Renal pelvis (tissue), 12 donors: ENCODE data around the gene NAA80. TPM values are rescaled to one million over a fixed set of nuclear protein-coding genes. Genes with fewer than 3 reads are reported as not detected.

ENCODE experiments used
- DNase-seq: peaks from one replicate; pipeline ENCODE4 v3.0.0-alpha.2; 2013
- long read RNA-seq, 16 experiments: transcript quantifications; one replicate each; lab custom pipeline, GENCODE V29; 2026
- polyA plus RNA-seq, 3 donors: library from polyadenylated mRNA; unstranded; fragments of 120-200 nt; gene quantifications; one replicate each; pipeline ENCODE4 v1.2.1, GENCODE V29; 2013; ENCODE audit not compliant: insufficient read length in 3 of 3

The NAA80 gene, protein sequence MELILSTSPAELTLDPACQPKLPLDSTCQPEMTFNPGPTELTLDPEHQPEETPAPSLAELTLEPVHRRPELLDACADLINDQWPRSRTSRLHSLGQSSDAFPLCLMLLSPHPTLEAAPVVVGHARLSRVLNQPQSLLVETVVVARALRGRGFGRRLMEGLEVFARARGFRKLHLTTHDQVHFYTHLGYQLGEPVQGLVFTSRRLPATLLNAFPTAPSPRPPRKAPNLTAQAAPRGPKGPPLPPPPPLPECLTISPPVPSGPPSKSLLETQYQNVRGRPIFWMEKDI
- 10 to 100 TPM in 2 of 3 donors, 1 to 10 TPM in 1; 8.5 to 11.1 (median 10.5) TPM for polyA plus RNA-seq
- long read RNA-seq, donor 1, result 0 reads
- long read RNA-seq, donor 2, partial matches to known transcripts, result 0 of 2 reads
- long read RNA-seq, donor 2, other reads (novel, unspliced or antisense), result 0 of 2 reads
- long read RNA-seq, donor 3, partial matches to known transcripts, result 0 of 2 reads
- long read RNA-seq, donor 3, other reads (novel, unspliced or antisense), result 0 of 2 reads
- long read RNA-seq, donor 4, partial matches to known transcripts, result 0 of 4 reads
- long read RNA-seq, donor 4, other reads (novel, unspliced or antisense), result 0 of 4 reads
- long read RNA-seq, donor 5, result 0 reads
- long read RNA-seq, donor 6, partial matches to known transcripts, result 0 of 4 reads
- long read RNA-seq, donor 6, other reads (novel, unspliced or antisense), result 0 of 4 reads
- long read RNA-seq, donor 7, partial matches to known transcripts, result 0 of 3 reads
- long read RNA-seq, donor 7, other reads (novel, unspliced or antisense), result 0 of 3 reads
- long read RNA-seq, donor 8, transcript NAA80-204 (2 exons, 1,464 nt), result major isoform, 5 of 5 reads
- long read RNA-seq, donor 8, partial matches to known transcripts, result 0 of 5 reads
- long read RNA-seq, donor 8, other reads (novel, unspliced or antisense), result 0 of 5 reads
- long read RNA-seq, donor 9, partial matches to known transcripts, result 0 of 4 reads
- long read RNA-seq, donor 9, other reads (novel, unspliced or antisense), result 0 of 4 reads
- long read RNA-seq, donor 10, partial matches to known transcripts, result 0 of 2 reads
- long read RNA-seq, donor 10, other reads (novel, unspliced or antisense), result 0 of 2 reads
- long read RNA-seq, donor 11, partial matches to known transcripts, result 0 of 4 reads
- long read RNA-seq, donor 11, other reads (novel, unspliced or antisense), result 0 of 4 reads
- long read RNA-seq, donor 12, partial matches to known transcripts, result 5 of 9 reads
- long read RNA-seq, donor 12, other reads (novel, unspliced or antisense), result 0 of 9 reads
- long read RNA-seq, donor 13, partial matches to known transcripts, result 0 of 1 reads
- long read RNA-seq, donor 13, other reads (novel, unspliced or antisense), result 0 of 1 reads
- long read RNA-seq, donor 14, result 0 reads
- long read RNA-seq, donor 15, partial matches to known transcripts, result 0 of 3 reads
- long read RNA-seq, donor 15, other reads (novel, unspliced or antisense), result 0 of 3 reads
- long read RNA-seq, donor 16, partial matches to known transcripts, result 0 of 3 reads
- long read RNA-seq, donor 16, other reads (novel, unspliced or antisense), result 0 of 3 reads

DNA sequence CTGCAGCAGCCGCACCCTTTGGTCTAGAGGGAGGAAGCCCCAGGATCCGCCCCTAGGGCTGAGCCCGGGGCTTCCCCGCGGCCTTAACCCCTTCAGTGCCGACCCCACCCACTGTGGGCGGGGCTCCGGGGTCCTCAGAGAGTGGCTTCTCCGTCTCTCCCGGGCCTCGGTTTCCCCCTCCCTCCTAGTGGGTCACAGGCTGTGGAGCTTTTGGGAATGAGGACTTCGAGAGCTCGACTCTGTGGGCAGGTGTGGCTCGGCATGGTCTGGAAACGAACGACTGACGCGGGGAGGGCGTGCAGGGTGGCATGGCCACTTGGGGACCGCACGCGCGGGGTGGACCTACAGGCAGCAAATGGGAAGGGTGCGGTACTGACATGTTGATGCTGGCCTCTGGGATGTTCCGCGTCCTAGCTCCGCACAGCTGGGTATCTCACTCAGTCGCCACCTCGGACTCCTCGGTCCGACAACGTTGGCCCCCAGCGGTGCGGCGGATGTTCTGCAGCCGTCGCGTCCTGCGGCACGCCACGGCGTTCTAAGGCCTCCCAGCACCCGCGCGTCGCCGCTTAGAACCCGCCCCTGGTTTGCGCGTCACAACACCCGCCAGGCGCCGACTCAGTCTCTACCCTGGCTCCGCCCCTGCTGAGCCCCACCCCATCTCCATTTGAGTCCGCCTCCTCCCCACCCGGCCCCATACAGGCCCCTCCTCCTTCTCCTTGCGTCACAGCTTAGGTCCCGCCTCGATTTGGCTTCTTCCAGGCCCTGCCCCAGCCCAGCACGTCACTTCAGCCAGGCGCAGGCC lies at the start of gene NAA80, which contains the start of gene HYAL3:
TSS of gene NAA80 (minus strand) at position 570 of the 802 bp plus-strand sequence. CDS start 1,942 bp downstream, outside the sequence.
TSS of gene HYAL3 (minus strand) at position 570 of the 802 bp plus-strand sequence. CDS start 3,803 bp downstream, outside the sequence.
- peak; percentile 99 for DNase-seq

DNA sequence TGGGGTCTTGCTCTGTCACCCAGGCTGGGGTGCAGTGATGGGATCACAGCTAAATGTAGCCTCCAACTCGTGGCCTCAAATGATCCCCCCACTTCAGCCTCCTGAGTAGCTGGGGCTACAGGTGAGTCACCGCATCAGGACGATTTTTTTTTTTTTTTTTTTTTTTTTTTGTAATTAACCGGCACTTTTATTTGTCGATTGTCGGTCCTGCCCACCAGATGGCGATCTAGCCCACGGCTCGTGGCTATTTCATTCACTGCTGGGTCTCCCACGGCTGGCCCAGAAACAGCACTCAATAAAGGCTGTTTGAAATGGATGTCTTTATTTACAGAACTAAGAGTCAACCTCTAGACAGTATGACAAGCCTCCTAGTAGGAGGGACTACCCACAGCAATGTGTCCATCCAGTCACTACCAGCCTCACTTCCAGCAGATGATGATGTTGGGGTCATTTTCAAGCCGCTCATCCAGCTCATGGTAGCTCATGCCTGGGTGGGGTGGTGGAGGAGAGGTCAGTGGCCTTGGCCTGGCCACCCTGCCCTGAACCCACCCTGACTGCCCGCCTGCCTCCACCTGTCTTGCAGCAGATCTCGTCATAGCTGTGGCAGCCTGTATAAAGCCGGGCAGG lies 48.1 kb upstream of the NAA80 start:
- DNase-seq, result no peak

DNA sequence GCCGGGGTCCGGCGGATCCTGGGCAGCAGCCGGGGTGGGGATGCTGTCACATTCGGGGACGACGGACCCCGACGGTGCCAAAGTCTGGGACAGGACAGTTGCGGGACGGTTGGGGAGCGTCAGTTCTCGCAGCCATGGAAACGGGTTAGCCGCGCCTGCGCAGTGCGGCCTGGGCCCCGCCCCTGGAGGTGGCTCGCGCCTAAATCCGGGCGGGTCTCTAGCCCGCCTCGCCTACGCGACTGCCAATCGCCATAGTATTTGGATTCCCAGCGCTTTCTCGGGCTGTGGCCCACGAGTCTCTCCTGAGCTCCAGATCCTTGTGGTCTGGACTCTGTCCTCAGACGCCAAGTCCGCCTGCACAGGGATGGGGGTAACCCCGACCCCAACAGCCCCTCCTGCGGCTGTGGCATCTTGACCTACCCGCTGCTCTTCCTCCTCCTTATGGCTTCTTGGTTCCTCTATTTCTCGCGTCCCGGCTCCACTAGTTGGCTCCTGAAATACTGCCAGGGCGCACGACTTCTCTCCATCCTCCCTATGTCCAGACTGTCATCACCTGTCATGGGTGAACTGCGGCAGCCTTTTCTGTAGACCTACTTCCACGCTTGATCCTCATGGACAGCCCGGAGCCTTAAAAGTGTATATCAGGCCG lies 46.5 kb upstream of the NAA80 start, which contains the start of gene ZMYND10:
TSS of gene ZMYND10 (minus strand) at position 147 of the 649 bp plus-strand sequence. CDS start 153 bp downstream, outside the sequence.
- no peak for DNase-seq

DNA sequence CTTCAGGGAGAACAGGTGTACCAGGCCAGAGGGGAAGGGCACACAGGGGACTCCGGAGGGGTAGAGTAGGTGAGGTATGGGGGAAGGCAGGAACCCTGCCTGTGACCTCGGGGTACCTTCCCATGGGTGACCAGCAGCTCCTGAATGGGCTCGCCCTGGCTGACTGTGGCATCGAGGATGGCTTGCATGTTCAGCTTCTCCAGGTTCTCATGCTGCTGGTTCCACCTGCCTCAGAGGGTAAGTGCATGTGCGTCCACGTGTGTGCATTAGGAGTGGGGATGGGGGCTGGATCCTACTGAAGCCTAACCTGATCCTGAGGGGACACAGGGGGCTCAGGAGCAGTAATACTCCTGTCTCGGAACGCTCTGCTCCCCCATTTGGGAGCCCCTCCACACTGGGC lies 45.8 kb upstream of the NAA80 start:
- no peak for DNase-seq

DNA sequence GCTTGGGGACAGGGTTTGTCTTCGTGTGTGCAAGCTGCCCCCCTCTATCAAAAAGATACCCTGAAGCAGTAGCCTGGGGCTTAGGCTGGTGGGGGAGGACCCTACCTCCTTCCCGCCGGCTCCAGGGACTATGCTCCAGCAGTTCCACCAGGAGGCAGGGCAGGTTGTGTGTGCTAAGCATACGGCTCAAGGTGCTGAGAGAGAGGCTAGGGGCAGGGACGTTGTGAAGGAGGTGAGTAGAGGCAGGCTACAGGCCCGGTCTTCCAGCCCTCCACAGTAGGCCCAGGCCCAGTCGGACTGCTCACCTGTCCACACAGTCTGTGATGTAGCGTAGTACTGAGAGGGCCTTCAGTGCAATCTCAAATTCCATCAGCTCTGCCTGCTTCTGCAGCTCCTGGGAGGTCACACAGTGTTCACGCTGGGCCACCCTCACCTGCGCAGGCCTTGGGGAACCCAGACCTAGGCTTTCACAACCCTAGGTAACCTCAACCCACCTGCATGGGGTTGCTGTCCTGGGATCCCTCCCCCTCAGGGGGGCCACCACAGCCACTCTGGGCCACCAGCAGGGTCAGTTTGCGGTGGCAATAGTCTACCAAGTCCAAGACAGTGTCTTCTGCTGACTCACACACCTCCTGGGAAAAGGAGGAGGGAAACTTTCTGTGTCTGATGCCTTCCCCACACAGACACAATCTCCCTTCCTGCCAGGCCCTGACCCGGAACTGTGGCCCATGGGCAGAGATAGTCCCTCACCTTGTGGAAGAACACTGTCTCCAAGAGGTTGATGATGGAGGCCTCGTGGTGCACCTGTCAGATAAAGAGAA lies 43.8 kb upstream of the NAA80 start:
- DNase-seq, result no peak

DNA sequence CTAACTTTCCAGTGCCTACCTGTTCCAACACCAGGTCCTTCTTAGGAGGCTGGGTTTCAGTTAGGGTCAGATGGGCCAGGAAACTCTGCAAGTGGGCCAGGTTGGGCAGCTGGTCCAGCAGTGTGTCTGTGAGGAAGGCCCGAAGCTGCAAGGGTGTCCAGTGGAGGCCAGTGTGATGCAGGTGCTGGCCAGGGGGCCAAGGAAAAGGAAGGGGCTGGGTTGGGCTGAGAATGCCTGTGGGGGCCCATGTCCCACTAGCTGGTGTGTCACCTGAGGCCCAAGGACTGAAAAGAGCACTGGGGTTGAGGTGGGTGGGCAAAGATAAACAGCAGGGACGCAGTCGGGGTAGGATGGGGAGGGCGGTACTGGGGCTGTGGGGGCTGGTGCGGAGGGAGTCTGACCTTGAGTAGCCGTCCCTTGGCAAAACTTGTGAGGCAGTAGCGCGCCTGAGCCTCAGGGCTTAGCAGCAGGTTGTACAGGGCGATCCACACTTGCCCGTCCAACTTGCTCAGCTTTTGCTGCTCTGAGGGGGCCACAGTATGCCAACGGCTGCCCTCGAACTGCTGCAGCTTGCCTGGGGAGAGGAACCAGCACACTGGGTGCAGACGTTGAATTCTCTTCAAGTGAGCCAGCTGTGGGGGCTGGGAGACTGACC lies 42.9 kb upstream of the NAA80 start:
- DNase-seq, result no peak

DNA sequence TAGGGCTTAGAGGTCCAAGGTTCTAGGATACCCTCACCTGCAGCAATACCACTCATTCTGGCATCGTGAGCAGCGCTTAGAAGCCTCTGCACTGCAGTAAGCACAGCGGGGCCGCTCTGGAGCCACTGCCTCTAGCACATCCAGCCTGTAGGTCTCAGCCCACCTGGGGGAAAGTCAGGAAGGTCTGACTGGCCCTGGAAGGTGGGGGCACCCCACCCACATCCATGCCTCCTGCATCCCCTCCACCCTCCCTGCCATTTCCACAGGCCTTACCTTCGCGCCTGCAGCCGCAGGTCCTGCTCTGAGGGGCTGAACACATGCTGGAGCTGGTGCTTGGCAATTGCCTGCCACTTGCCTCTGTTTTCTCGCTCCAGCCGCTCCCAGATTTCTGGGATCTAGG lies 42.3 kb upstream of the NAA80 start:
- no peak for DNase-seq

DNA sequence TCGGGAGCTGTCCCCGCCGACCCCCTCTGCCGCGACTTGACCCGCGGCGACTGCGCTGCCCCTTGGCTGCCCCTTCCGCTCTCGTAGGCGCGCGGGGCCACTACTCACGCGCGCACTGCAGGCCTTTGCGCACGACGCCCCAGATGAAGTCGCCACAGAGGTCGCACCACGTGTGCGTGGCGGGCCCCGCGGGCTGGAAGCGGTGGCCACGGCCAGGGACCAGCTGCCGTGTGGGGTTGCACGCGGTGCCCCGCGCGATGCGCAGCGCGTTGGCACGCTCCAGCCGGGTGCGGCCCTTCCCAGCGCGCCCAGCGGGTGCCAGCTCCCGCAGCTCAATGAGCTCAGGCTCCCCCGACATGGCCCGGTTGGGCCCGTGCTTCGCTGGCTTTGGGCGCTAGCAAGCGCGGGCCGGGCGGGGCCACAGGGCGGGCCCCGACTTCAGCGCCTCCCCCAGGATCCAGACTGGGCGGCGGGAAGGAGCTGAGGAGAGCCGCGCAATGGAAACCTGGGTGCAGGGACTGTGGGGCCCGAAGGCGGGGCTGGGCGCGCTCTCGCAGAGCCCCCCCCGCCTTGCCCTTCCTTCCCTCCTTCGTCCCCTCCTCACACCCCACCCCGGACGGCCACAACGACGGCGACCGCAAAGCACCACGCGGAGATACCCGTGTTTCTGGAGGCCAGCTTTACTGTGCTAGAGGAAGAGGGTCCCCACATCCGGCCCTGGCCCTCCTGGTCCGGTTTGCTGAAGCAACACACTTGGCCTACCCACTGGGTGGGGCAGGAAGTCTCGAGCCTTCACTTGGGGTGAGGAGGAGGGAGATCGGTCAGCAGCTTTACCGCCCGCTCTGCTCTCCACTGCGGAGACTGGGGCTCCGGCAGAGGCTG lies 41.5 kb upstream of the NAA80 start, which contains the start of gene RASSF1:
TSS of gene RASSF1 (minus strand) at position 389 of the 882 bp plus-strand sequence. CDS start at position 358, 31 bp downstream.
- peak; percentile 42 for DNase-seq

DNA sequence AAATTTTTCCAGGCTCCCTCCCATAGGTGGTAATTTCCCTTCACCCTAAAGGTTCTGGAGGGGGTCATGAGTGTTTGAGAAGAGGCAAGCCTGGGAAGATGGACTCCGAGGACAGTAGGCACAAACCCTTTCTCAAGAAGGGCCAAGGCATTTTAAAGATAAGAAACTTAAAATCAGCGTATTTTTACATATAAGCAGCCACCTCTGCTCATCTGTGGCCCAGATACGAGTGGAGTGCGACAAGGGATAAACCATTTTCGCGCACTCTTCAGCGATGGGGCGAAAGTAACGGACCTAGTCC lies 40.9 kb upstream of the NAA80 start:
- no peak for DNase-seq

DNA sequence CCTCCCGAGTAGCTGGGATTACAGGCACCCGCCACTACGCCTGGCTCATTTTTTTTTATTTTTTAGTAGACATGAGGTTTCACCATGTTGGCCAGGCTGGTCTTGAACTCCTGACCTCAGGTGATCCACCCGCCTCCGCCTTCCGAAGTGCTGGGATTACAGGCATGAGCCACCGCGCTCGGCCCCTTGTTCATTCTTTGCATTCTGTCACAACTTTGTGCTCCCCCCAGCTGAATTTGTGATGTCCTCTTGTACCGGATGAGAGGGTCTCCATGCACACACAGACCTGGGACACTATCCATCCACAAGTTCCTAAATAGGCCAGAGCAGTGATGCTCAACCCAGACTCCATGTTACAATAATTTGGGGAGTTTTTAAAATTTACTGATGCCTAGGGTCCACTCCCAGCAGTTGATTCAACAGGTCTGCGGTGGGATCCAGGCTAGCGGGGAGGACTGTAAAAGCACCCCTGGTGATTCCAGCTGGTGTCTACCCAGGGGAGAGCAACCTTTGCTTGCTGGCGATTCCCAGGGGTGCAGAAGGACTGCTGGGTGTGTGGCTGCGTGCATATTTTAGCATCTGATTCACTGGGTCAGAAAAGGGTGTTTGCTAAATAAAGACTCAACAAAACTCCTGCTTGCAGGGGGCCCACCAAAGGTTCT lies 40.4 kb upstream of the NAA80 start:
- DNase-seq, result no peak

DNA sequence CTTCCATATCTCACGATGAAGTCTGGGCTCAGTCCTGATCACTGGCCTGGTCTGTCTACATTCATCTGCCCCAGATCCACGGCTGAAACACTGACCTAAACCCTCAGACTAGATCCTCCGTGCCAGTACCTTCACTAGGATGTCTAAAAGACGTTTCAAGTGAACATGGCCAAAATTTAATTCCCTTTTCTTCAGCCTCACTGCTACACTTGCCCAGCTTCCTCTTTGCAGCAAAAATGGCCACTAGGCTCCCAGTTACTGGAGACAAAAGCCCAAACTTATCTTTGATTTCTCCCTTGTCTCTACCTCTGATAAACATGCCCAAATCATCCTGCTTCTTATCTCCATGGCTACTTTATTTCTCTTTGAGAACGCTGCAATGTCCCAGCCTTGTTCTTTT lies 39.8 kb upstream of the NAA80 start:
- no peak for DNase-seq

DNA sequence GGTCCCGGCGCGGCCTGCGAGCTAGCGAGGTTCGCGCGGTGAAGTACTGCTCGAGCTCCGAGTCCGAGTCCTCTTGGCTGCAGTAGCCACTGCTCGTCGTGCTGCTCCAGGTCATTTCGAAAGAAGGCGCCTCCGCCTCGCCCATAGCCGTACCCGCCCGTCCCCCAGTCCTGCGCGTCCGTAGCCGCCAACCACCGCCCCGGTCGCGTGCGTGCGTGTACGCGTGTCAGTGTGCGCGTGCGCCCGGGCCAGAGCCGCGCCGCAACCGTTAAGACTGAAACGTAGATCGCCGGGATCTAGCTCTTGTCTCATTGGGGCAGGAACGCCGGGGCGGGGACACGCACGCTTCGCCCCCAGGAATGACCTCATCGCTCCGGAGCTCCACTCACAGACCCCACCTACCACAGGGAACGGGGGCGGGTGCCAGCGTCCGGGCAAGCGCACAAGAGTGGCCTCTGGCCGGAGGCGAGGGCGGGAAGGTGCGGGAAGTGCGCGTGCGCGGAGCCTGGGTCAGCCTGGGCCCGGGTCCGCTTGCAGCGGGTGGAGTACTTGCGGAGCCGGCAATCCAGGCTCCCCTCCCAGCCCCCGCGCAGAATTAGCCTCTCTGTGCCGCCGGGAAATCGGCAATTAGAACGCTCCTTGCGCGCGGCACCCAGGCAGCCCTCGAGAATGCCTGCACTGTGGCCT lies 38.1 kb upstream of the NAA80 start:
- DNase-seq, result peak; percentile 98

DNA sequence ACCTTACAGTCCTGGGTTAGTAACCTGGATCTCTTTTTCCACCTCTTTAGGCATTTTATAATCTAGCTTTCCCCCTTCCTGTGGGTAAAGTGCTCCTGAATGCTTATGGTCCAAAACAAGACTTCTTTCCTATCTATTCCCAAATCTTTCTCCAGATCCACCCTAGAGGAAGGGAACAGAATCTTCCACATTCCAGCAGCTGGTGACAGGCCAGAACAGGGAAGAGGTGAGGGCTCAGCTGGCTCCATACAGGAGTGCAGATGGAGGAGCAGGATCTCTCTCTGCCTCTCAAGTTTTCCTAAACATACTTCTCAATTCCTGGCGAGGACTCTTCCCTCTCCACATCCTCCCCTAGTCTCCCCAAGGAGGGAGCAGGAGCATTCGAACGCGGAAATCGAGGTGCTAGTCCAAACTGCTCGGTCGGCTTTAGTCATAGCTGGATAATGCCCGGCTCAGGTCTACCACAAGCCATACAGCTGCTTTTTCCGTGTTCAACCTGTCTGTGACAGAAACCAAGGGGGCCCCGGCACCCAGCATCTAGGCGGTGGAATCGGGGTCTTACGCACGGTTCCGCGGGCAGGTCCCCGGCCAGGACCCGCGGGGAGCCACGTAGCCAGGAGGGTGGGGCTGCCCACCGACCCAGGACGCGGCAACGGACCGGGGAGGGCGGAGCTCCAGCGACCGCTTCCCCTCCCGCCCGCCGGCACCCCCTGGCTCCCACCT lies 37.4 kb upstream of the NAA80 start:
- DNase-seq, result no peak

DNA sequence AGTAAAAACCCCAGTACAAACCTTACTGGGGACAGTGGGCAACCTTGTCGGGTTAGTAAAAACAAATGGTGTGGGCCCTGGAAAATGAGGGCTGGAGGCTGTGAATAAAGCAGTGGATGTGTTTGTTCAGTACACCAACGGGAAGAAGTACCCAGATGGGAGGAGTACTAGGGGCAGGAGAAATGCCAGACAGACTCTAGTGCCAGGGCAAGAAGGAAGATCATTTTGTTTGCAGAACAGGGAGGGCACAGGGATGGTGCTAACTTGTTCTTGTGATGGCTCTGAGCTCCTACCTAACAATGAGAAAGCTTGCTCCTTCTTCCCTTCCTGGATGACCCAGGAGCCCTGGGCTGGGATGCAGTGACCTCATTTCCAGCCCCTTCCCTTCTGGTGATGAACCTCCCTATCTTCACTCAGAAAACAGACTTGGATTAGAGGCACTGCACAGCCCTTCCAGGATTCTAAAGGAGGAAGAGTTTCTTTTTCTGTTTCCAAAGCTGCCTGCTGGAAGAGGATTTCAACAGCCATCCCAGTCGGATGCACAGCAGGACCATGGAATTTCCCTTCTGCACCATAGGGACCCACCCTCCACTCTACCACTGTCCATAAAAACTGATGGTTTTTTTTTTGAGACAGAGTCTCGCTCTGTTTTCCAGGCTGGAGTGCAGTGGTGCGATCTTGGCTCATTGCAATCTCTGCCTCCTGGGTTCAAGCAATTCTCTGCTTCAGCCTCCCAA lies 35.3 kb upstream of the NAA80 start:
- no peak for DNase-seq
